GM19395 (cell line): ENCODE measurements around the gene CCR2.
"Not testable (repeated sequence)": the region's sequence is repeated elsewhere in the genome, so short reads cannot be mapped to it uniquely, and the experiment has no call there.

Source experiments
- ATAC-seq: cut with Tn5 transposase; IDR thresholded peaks from one replicate; pipeline ENCODE4 v1.9.1; 2021; ENCODE audit warnings: mild to moderate bottlenecking, moderate library complexity; ENCODE audit not compliant: unreplicated experiment

CCR2 gene

DNA sequence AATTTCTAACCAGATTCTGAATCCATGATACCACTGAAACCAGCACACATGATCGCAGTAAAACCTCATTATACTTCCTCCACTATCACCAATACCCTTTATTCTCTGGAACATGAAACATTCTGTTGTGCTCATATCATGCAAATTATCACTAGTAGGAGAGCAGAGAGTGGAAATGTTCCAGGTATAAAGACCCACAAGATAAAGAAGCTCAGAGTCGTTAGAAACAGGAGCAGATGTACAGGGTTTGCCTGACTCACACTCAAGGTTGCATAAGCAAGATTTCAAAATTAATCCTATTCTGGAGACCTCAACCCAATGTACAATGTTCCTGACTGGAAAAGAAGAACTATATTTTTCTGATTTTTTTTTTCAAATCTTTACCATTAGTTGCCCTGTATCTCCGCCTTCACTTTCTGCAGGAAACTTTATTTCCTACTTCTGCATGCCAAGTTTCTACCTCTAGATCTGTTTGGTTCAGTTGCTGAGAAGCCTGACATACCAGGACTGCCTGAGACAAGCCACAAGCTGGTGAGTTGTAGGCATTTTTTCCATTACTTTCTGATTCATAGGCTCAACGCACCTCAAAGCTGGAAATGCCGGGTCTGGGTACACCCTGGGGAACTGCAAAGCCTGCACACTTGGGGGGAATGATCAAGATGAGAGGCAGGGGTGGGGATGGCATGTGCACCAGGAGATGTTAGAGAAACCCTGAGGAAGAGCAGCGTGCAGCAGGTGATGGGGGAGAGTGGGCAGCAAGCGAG is at the start of gene CCR2:
Gene CCR2 (plus strand): TSS at position 465 of the 764 bp plus-strand sequence. CDS start 3,417 bp downstream, outside the sequence.
- ATAC-seq = no peak

GRCh38 chr3:46304739-46305138 is 49.2 kb upstream of the CCR2 start:
- no peak for ATAC-seq

GRCh38 chr3:46312991-46313390 is 40.9 kb upstream of the CCR2 start:
- no peak for ATAC-seq

DNA sequence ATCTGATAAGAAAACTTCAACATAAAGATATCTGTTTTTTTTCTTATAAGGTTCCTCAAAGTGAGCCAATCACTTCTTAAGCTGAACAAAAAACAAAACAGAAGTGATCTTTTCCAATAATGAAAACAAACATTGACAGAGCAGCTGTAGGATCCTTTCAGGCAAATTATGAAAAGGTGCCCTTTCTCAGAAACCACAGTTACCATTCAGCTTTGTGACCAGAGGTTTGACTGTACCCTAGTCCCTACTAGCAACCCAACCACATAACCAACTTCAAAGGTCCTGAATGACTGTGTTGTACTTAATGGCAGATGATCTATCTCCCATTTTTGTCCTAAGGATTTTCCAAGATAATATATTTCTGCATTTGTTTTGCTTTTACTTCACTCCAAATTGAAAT is 39.4 kb upstream of the CCR2 start:
- no peak for ATAC-seq

- no peak for ATAC-seq
These were observed 37.7 kb upstream of the CCR2 start for GRCh38 chr3:46316206-46316605.

- no peak for ATAC-seq
These were observed 35.5 kb upstream of the CCR2 start for GRCh38 chr3:46318207-46318927.

- no peak for ATAC-seq
These were observed 32.3 kb upstream of the CCR2 start for GRCh38 chr3:46321461-46322104.

DNA sequence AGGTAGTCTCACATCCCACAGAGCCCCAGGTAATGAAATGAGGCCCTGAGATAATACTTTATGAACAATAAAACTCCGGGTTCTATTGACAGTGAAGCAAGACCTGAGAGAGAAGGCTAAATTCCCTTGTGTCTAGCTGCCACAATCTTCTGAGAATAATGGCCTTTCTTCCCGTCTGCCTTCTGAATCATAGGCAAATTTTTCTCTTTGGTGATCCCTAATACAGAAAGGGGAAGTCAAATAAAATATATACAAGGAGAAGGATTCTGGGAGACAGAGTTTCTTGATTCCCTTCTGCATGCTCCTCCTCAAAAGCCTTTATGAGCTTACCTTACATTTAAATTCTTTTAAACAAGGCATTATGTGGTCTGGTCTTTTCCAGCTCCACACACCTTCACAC is 29.9 kb upstream of the CCR2 start:
- ATAC-seq = no peak

- ATAC-seq = no peak
These were observed 28.1 kb upstream of the CCR2 start for GRCh38 chr3:46325645-46326300.

- not testable (repeated sequence) for ATAC-seq
These were observed 23.2 kb upstream of the CCR2 start for GRCh38 chr3:46330676-46331075.

- ATAC-seq = no peak
These were observed 19.0 kb upstream of the CCR2 start for GRCh38 chr3:46334741-46335478.

- ATAC-seq = no peak
These were observed 18.4 kb upstream of the CCR2 start for GRCh38 chr3:46335541-46335940.

DNA sequence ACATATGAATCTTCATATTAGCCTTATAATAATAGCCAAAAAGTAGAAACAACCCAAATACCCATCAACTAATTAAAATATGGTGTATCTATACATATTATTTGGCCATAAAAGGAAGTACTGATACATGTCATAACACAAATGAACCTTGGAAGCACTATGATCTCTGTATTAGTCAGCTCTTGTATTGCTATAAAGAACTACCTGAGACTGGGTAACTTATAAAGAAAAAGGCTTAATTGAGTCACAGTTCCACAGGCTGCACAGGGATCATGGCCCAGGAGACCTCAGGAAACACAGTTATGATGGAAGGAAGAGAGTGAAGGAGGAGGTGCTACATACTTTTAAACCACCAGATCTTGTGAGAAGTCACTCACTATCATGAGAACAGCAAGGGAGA is 16.0 kb upstream of the CCR2 start:
- no peak for ATAC-seq

GRCh38 chr3:46338840-46339239 is 15.1 kb upstream of the CCR2 start:
- ATAC-seq = no peak

- ATAC-seq = no peak
These were observed 9.4 kb upstream of the CCR2 start for GRCh38 chr3:46344476-46344875.

- ATAC-seq = no peak
These were observed 5.0 kb upstream of the CCR2 start for GRCh38 chr3:46348823-46349482.

- peak; percentile 79 for ATAC-seq
These were observed 4.2 kb upstream of the CCR2 start for GRCh38 chr3:46349484-46350261.

DNA sequence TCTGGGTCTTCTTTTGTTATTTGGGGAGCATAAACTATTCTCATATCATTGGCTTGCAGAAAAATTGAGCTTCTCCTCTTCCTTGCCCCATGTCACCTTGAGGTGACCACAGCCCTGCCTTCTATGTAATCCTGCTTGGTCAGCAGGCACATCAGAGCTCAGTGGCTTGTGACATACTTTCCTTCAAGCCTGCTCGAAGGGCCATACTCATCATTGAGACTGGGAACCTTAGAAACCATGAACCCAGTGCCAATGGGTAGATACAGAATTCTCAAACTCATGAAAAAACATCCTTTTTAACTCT is 3.7 kb upstream of the CCR2 start:
- peak; percentile 35 for ATAC-seq

GRCh38 chr3:46351646-46352045 is 2.3 kb upstream of the CCR2 start:
- no peak for ATAC-seq

DNA sequence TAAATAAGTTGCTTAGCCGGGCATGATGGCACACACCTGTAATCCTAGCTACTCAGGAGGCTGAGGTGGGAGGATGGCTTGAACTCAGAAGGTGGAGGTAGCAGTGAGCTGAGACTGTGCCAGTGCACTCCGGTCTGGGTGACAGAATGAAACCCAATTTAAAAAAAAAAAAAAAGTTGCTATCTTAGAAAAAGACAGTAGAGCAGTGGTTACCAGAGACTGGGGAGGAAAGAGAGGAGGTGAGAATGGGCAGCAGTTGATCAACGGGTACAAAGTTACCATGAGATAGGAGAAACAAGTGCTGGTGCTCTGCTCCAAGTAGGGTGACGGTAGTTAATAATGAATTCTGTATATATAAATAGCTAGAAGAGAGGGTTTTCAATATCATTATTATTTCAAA is 821 bp upstream of the CCR2 start:
- no peak for ATAC-seq
